GM19099 (cell line): Measurements from ENCODE around the gene NHLRC4.

ENCODE experiments used
- POLR2A ChIP-seq: IDR thresholded peaks from 3 replicates; pipeline ENCODE4 v1.6.1; 2011; ENCODE audit warnings: low read depth; ENCODE audit not compliant: insufficient read length; ENCODE audit errors: extremely low read depth

NHLRC4 gene

GRCh38 chr16:564690-565418 is 2.0 kb upstream of the NHLRC4 start:
- TF ChIP-seq POLR2A: no peak

DNA sequence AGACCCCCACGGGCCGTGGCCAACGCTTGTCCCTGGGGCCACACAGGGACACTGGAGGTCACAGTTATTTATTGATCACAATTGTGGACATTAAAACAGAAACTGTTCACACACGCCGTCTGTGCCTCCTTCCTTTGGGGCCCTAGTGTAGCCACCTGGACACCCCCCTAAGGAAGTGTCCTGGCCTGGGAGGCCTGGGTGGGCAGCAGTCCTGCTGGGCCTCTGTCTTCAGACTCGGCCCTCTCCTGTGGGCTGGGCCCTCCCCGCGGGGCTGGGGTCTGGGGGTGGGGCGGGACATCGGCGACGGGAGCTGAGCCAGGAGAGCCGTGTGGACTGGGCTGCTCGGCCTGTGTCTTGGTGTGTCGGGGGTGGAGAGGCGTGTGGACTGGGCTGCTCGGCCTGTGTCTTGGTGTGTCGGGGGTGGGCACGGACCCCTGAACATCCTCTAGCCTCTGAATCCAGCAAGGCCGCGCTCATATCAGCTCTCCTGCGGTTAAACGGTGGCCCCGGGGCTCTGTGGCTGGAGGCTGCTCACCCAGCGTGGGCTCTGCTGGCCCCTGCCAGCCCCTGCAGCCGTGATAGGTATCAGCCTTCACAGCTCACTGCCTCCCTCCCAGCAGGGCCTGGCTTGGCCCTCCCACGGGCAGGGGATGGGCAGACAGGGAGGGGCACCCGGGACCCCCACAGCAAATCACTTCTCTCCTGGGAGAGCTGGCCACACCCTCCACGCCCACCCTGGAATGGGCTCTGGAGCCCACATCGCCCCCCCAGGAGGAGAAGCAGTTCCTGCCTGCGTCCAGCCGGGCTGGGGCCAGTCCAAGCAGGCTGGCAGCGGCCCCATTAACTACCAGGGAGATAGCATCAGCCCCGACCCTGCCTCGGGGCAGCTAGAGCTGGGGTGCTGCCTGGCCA is 1.1 kb upstream of the NHLRC4 start:
- no peak for TF ChIP-seq POLR2A

GRCh38 chr16:567373-568256 is 810 bp downstream of the NHLRC4 start:
- no peak for TF ChIP-seq POLR2A

DNA sequence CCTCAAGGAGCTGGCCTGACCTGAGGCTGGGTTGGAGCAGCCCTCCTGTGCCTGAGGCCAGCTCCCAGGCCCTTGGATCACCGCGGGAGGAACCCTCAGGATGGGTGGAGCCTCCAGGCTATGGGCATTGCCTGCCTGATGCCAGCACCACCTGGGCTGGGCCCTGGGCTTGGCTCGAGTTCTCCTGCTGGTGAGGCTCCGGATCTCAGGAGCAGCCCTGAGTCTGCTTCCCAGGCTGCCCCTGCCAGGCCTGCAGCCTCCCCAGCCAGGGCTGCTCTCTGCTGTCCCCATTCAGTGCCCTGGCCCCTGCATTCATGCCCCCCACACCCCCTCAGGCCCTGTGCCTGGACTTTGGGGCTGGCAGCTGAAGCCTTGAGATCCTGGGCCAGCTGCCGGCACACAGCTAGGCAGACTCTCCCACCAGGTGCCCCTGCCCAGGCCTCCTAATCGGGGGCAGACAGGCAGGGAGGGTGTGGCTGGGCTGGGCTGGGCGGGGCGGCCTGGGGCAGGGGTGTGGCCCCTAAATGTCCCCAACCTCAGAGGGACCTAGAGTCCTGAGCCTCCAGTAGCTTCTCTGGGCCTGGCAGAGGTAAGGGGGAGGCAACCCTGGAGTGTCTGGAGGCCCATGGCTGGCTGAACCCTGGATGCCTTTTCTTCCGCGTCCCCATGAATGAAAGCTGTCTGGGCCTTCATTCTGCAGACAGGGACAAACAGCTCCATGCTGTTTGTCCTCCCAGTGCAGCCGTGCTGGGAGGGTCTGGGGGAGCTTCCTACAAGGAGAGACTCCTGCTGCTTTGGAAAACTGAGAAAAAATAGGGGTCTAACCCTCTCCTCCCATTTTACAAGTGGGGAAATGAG is 1.8 kb downstream of the NHLRC4 start:
- TF ChIP-seq POLR2A: no peak

- peak; percentile 64 for TF ChIP-seq POLR2A
Measured at GRCh38 chr16:569445-570254, 2.8 kb downstream of the NHLRC4 start, which contains the start of gene PIGQ. Gene PIGQ (plus strand): TSS chr16:569968. CDS start chr16:574075, 4,107 bp downstream.

GRCh38 chr16:572865-573650 is 6.3 kb downstream of the NHLRC4 start:
- TF ChIP-seq POLR2A: no peak

DNA sequence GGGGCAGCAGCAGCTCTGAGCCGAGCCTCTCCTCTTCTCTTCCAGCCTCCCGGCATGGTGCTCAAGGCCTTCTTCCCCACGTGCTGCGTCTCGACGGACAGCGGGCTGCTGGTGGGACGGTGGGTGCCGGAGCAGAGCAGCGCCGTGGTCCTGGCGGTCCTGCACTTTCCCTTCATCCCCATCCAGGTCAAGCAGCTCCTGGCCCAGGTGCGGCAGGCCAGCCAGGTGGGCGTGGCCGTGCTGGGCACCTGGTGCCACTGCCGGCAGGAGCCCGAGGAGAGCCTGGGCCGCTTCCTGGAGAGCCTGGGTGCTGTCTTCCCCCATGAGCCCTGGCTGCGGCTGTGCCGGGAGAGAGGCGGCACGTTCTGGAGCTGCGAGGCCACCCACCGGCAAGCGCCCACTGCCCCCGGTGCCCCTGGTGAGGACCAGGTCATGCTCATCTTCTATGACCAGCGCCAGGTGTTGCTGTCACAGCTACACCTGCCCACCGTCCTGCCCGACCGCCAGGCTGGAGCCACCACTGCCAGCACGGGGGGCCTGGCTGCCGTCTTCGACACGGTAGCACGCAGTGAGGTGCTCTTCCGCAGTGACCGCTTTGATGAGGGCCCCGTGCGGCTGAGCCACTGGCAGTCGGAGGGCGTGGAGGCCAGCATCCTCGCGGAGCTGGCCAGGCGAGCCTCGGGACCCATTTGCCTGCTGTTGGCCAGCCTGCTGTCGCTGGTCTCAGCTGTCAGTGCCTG is 7.4 kb downstream of the NHLRC4 start:
- no peak for TF ChIP-seq POLR2A

DNA sequence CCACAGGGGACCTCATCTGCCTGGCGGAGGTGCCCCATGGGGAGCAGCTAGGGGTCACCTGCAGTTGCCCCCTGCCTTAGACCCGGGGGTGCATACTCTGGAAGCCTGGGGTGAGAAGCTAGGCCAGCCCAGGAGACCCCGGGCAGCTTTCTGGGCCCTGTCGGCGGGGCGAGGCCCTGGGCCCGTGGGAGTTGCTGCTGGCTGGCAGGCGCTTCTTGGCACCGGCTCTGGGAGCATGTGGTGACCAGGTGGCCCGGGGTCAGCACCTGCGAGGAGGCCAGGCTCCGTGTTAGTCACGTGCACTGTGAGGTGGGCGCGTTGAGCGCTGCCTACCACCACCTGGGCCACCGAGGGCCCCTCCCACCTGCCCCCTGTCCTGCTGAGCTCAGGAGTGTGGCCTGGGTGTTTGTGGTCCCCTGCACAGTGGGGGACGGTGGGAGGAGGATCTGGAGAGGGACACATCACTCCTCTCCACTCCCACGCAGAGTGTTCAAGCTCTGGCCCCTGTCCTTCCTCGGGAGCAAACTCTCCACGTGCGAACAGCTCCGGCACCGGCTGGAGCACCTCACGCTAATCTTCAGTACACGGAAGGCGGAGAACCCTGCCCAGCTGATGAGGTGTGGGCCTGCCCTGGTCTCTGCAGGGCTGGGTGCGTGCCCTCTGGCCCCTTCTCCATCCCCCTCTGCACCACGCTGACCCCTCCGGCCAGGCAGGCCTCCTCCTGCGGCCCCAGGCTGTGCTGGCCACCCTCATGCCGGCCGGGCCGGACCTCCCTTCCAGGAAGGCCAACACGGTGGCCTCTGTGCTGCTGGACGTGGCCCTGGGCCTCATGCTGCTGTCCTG is 8.8 kb downstream of the NHLRC4 start:
- no peak for TF ChIP-seq POLR2A

GRCh38 chr16:576197-576822 is 9.5 kb downstream of the NHLRC4 start:
- TF ChIP-seq POLR2A: no peak

GRCh38 chr16:576823-577201 is 10.0 kb downstream of the NHLRC4 start:
- TF ChIP-seq POLR2A: no peak

DNA sequence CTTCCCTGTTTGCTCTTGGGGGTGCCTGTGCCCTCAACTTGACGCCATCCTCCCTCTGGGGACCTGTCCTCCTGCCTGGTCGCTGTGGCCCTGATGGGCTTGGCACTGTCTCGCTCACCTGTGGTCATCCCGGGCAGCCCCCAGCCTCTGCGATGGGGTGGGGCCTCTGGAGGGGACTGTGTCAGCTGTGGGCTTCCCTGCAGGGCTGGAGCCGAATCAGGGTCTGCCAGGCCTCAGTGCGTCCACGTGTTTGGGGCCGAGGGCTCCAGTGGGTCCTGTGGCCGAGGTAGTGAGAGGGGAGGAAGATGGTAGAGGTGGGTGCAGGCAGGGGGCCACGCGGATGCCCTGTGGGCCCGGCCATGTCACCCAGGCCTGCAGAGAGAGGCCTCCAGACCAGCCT is 11.0 kb downstream of the NHLRC4 start:
- TF ChIP-seq POLR2A: no peak
